ENCODE data around the gene VASH2. TPM values are rescaled to one million over a fixed set of nuclear protein-coding genes. Genes with fewer than 3 reads are reported as not detected.
A peak's percentile ranks its signal among the peaks of the same experiment; 100 is the strongest.

Gene VASH2
- total RNA-seq, 1 donor from 2014 or later: 0.07 TPM

- Mint-ChIP-seq H3K4me3 (no peak overlapping the region), H3K27ac (no peak overlapping the region), H3K27me3 (no peaks in the 10 kb centered on the region), H3K4me1 (no peaks in the 10 kb centered on the region), H3K36me3 (ENCODE audit: low read depth) (peaks cover 47% of the 10 kb centered on the region), H3K9me3 (no peaks in the 10 kb centered on the region)
- ChIA-PET CTCF (interaction anchor here (0.7 to 4.1 kb wide), 18 partner anchors 9 to 538 kb away, joined by 3 to 40 read pairs (median 5); no protein-coding TSS in a partner anchor), POLR2A (interaction anchor here (1.3 kb wide), 1 partner anchor 204 kb away, joined by 3 read pairs; no protein-coding TSS in a partner anchor)
- no peak for TF ChIP-seq CTCF (IDR thresholded peaks at IDR 0.05)
- DNase-seq (no peak), ATAC-seq (ENCODE audit: low read depth) (no peak)
- intact Hi-C loops (cut with micrococcal nuclease): loop anchor here (1.0 to 5.0 kb wide), 9 partner anchors 43 to 923 kb away; partner anchors contain the start of genes BATF3 and VASH2
Measured at GRCh38 chr1:212994926-212995325, 44.6 kb downstream of the VASH2 start.

GRCh38 chr1:213003256-213003655, 52.9 kb downstream of the VASH2 start:
- TF ChIP-seq CTCF (IDR thresholded peaks at IDR 0.05): no peak
- ATAC-seq (ENCODE audit: low read depth) (no peak), DNase-seq (no peak)
- peaks cover 2% of the 10 kb centered on the region for H3K4me1 Mint-ChIP-seq
- ChIA-PET CTCF (interaction anchor here (0.6 to 2.2 kb wide), 3 partner anchors 8 to 373 kb away, joined by 3 to 8 read pairs (median 4); no protein-coding TSS in a partner anchor), POLR2A (no interaction called here)
- intact Hi-C loops (cut with micrococcal nuclease): no loop called here
- H3K36me3 Mint-ChIP-seq (ENCODE audit: low read depth): peaks cover 70% of the 10 kb centered on the region
- no peaks in the 10 kb centered on the region for H3K27me3 Mint-ChIP-seq
- H3K9me3 Mint-ChIP-seq: no peaks in the 10 kb centered on the region
- no peak overlapping the region for H3K27ac Mint-ChIP-seq
- H3K4me3 Mint-ChIP-seq: no peak overlapping the region

GRCh38 chr1:213008564-213008963, 58.2 kb downstream of the VASH2 start:
- no peak for TF ChIP-seq CTCF (IDR thresholded peaks at IDR 0.05)
- ChIA-PET CTCF (no interaction called here), POLR2A (no interaction called here)
- Mint-ChIP-seq H3K9me3 (no peaks in the 10 kb centered on the region), H3K27ac (no peak overlapping the region), H3K4me1 (peaks cover 9% of the 10 kb centered on the region), H3K36me3 (ENCODE audit: low read depth) (peaks cover 72% of the 10 kb centered on the region), H3K4me3 (no peak overlapping the region), H3K27me3 (no peaks in the 10 kb centered on the region)
- intact Hi-C loops (cut with micrococcal nuclease): no loop called here
- DNase-seq: no peak
- no peak for ATAC-seq (ENCODE audit: low read depth)

GRCh38 chr1:213014642-213015041, 64.3 kb downstream of the VASH2 start:
- Mint-ChIP-seq H3K36me3 (ENCODE audit: low read depth) (peaks cover 30% of the 10 kb centered on the region), H3K9me3 (no peaks in the 10 kb centered on the region), H3K4me3 (peak overlapping the region; percentile 100), H3K27me3 (no peaks in the 10 kb centered on the region), H3K4me1 (peaks cover 20% of the 10 kb centered on the region), H3K27ac (peak overlapping the region; percentile 99)
- DNase-seq: no peak
- TF ChIP-seq CTCF (IDR thresholded peaks at IDR 0.05): no peak
- no peak for ATAC-seq (ENCODE audit: low read depth)
- ChIA-PET POLR2A (interaction anchor here (0.7 to 1.7 kb wide), 6 partner anchors 36 to 406 kb away, joined by 3 to 7 read pairs (median 5); partner anchors contain the start of genes ATF3, FLVCR1, NSL1 and RPS6KC1), CTCF (interaction anchor here (1.2 to 1.8 kb wide), 2 partner anchors 12 to 979 kb away, joined by 4 to 5 read pairs; partner anchors contain the start of genes DTL and INTS7)
- intact Hi-C loops (cut with micrococcal nuclease): loop anchor here (1.0 to 10.0 kb wide), 11 partner anchors 37 to 1760 kb away; partner anchors contain the start of genes ATF3, CENPF, DTL and FLVCR1
